Upper lobe of right lung (tissue), 1 donor: ENCODE results near the gene SLC30A2. TPM values are rescaled to one million over a fixed set of nuclear protein-coding genes. Genes with fewer than 3 reads are reported as not detected.

Source experiments
- ATAC-seq: fragments of 200-7000 bp; cut with Tn5 transposase; one replicate; pipeline ENCODE4 v1.9.1; 2020; ENCODE audit warnings: mild to moderate bottlenecking, moderate library complexity
- DNase-seq: peaks from one replicate; pipeline ENCODE4 v3.0.0-alpha.2; 2020
- H3K27ac ChIP-seq: fragments of 200-600 bp; one replicate; pipeline ENCODE4 v1.8.0; 2022
- H3K27me3 ChIP-seq: fragments of 200-600 bp; one replicate; pipeline ENCODE4 v1.8.0; 2022; ENCODE audit warnings: mild to moderate bottlenecking
- H3K36me3 ChIP-seq: fragments of 200-600 bp; one replicate; pipeline ENCODE4 v1.8.0; 2022
- H3K4me1 ChIP-seq: fragments of 200-600 bp; one replicate; pipeline ENCODE4 v1.8.0; 2022
- H3K4me3 ChIP-seq: fragments of 200-600 bp; one replicate; pipeline ENCODE4 v1.8.0; 2022; ENCODE audit warnings: mild to moderate bottlenecking
- H3K9me3 ChIP-seq: fragments of 200-600 bp; one replicate; pipeline ENCODE4 v1.8.0; 2022
- intact Hi-C: fragments of 100-400 bp; cut with DNase I; formaldehyde crosslinking; loops from one replicate; pipeline ENCODE4 v1.11.0; 2022
- total RNA-seq: library from RNA; stranded (reverse); fragmentation: NEBNext Ultra II Directional; extraction: Animal tissue kit (Norgen Biotek cat#: 25700); gene quantifications from one replicate; pipeline ENCODE4 v1.2.1, GENCODE V29; 2021
- TF ChIP-seq, protein P1 (sequence below): fragments of 200-600 bp; IDR thresholded peaks from one replicate; pipeline ENCODE4 v1.8.0; 2022; ENCODE audit warnings: antibody characterized with exemption
- donor health status: DM: no; HTN: yes; CAD: no; lungs with severe emphysema.

Gene SLC30A2
- total RNA-seq, 1 donor from 2014 or later, result not detected

DNA sequence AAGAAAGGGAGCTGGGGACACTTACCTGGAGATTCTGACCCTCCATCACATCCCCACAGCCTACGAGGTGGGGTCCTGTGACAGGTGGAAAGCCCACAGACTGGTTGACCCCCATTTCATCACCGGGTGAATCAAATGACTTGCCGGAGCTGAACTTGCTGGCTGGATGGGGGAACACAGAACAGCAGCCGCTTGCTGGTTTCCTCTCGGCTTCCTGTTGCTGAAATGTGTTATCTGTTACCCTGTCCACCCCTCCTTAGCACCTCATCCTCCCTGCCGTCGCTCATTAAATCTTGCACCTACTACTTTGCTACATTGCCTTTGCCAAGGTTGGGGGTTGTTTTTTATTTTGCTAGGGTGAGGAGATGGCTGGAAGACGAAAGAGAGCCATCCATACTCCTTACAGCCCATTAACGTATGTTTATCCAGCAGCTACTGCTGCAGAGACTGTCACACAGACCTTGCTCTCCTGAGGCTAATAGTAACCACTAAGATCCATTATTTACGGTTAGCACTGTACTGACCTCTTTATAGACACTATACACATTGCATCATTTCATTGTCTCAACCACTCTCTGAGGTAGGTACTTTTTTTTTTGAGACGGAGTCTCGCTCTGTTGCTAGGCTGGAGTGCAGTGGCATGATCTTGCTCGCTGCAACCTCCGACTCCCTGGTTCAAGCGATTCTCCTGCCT, 55.1 kb downstream of the SLC30A2 start:
- peak overlapping the region; percentile 30 for H3K27ac ChIP-seq

DNA sequence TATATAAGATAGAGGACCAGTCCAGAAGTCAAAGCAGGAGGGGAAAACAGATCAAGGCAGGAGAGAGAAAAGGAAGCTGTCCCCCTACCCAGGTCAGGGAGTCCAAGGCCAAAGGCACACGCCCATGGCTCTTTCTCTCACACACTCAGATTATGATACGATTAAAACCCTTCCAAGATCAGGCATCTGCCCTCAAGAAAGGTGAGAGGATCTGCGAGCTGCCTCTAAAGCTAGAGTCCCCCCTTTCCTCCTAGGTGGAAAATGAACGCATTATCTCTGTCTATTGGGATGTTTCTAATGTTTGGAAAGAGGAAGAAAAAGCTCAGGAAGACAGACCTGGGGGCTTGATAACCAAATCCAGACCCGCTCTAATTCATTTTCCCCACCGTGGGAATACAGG, 55.7 kb downstream of the SLC30A2 start:
- Histone ChIP-seq H3K9me3 (no peaks in the 10 kb centered on the region), H3K36me3 (peaks cover 25% of the 10 kb centered on the region), H3K4me3 (peak overlapping the region; percentile 25), H3K27ac (peak overlapping the region; percentile 30), H3K27me3 (no peaks in the 10 kb centered on the region), H3K4me1 (peaks cover 13% of the 10 kb centered on the region)
- DNase-seq (no peak), ATAC-seq (no peak)
- intact Hi-C loops, result no loop called here
- TF ChIP-seq, protein P1, sequence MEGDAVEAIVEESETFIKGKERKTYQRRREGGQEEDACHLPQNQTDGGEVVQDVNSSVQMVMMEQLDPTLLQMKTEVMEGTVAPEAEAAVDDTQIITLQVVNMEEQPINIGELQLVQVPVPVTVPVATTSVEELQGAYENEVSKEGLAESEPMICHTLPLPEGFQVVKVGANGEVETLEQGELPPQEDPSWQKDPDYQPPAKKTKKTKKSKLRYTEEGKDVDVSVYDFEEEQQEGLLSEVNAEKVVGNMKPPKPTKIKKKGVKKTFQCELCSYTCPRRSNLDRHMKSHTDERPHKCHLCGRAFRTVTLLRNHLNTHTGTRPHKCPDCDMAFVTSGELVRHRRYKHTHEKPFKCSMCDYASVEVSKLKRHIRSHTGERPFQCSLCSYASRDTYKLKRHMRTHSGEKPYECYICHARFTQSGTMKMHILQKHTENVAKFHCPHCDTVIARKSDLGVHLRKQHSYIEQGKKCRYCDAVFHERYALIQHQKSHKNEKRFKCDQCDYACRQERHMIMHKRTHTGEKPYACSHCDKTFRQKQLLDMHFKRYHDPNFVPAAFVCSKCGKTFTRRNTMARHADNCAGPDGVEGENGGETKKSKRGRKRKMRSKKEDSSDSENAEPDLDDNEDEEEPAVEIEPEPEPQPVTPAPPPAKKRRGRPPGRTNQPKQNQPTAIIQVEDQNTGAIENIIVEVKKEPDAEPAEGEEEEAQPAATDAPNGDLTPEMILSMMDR, result no peak

More for the DNA sequence above, 55.1 kb downstream of the SLC30A2 start:
- H3K4me3 ChIP-seq, result peak overlapping the region; percentile 25
- no peaks in the 10 kb centered on the region for H3K27me3 ChIP-seq
- DNase-seq, result no peak
- TF ChIP-seq, protein P1, result no peak
- no peaks in the 10 kb centered on the region for H3K9me3 ChIP-seq
- intact Hi-C loops, result no loop called here
- peaks cover 20% of the 10 kb centered on the region for H3K36me3 ChIP-seq
- H3K4me1 ChIP-seq, result peaks cover 13% of the 10 kb centered on the region
- peak; percentile 65 for ATAC-seq

DNA sequence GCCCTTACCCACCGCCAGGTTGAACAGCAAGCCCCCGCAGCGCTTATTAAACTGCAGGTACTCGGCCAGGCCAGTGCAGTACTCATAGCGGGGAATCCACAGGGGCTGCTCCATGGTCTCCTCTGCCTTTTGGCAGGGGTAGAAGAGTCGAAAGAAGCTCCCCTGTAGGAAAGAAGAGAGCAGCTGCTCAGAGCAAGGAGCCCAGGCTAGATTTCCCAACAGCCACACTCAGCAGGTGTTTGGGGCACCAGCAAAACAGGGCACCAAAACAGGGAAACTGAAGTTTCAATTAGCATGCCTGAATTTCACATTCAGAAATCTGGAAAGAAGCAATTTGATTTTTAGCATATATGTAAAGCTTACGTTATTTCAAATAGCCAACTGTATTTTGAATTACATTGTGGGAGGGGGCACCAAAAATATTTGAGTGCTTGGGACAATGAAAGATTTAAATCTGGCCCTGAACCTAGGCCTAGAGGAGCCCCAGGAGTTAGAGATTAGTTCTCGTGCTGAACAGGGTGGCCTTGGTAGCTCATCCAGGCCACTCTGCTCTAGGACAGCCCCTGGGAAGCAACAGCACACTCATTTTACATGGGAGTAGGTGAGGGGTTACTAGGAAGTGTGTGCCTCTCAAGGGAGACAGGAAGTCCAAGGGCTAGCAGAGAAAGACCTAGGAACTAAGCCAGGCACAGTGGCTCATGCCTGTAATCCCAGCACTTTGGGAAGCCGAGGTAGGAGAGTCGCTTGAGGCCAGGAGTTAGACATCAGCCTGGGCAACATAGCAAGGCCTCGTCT, 56.3 kb downstream of the SLC30A2 start:
- TF ChIP-seq, protein P1, result no peak

DNA sequence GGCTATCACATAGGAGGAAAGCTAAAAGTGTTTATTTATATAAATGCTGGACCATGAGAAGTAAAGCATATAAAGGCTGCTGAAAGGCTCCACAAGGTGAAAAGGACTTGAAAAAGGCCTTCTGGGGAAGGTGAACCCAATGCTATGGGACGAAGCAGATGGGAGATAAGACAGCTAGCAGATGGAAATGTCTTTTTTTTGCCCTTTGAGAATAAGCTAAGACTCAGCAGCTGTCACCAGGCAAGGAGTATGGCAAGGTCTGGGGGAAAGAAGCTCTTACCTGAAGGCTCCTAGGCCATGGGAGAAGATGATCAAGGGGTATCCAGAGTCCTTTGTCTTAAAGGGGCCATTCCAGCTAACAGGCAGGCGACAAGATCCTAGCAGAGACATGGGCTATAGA, 58.0 kb downstream of the SLC30A2 start:
- no peaks in the 10 kb centered on the region for H3K27me3 ChIP-seq

More for the DNA sequence above, 56.3 kb downstream of the SLC30A2 start:
- Histone ChIP-seq H3K4me3 (no peak overlapping the region), H3K27ac (no peak overlapping the region), H3K36me3 (peaks cover 28% of the 10 kb centered on the region), H3K9me3 (no peaks in the 10 kb centered on the region), H3K27me3 (no peaks in the 10 kb centered on the region), H3K4me1 (peaks cover 13% of the 10 kb centered on the region)
- ATAC-seq (peak; percentile 70), DNase-seq (no peak)
- intact Hi-C loops, result no loop called here

More for the DNA sequence above, 58.0 kb downstream of the SLC30A2 start:
- ATAC-seq, result no peak
- H3K36me3 ChIP-seq, result peaks cover 42% of the 10 kb centered on the region
- DNase-seq, result no peak
- TF ChIP-seq, protein P1, result no peak
- peaks cover 13% of the 10 kb centered on the region for H3K4me1 ChIP-seq
- H3K27ac ChIP-seq, result no peak overlapping the region
- no peak overlapping the region for H3K4me3 ChIP-seq
- no peaks in the 10 kb centered on the region for H3K9me3 ChIP-seq
- intact Hi-C loops, result no loop called here

Other genes starting within 250 kb of the SLC30A2 start
- 95.9 TPM for gene SELENON, start 245.9 kb downstream of the SLC30A2 start, total RNA-seq
- gene MTFR1L, start 226.2 kb downstream of the SLC30A2 start, total RNA-seq, result 46.0 TPM
- not detected for gene AUNIP, start 186.7 kb downstream of the SLC30A2 start, total RNA-seq
- gene PAQR7, start 170.4 kb downstream of the SLC30A2 start, total RNA-seq, result 10.8 TPM
- gene STMN1, start 139.7 kb downstream of the SLC30A2 start, total RNA-seq, result 42.5 TPM
- gene PAFAH2, start 48.1 kb downstream of the SLC30A2 start, total RNA-seq, result 22.6 TPM
- gene EXTL1, start 24.3 kb downstream of the SLC30A2 start, total RNA-seq, result 0.49 TPM
- gene TRIM63, start 21.5 kb upstream of the SLC30A2 start, total RNA-seq, result 0.46 TPM
- 11.4 TPM for gene PDIK1L, start 65.7 kb upstream of the SLC30A2 start, total RNA-seq
- gene FAM110D, start 113.0 kb upstream of the SLC30A2 start, total RNA-seq, result 6.9 TPM
- gene C1orf232, start 122.8 kb upstream of the SLC30A2 start, total RNA-seq, result not detected
- 22.6 TPM for gene ZNF593, start 123.8 kb upstream of the SLC30A2 start, total RNA-seq
- not detected for gene ZNF593OS, start 125.7 kb upstream of the SLC30A2 start, total RNA-seq
- gene CNKSR1, start 131.4 kb upstream of the SLC30A2 start, total RNA-seq, result 21.6 TPM
- gene CATSPER4, start 144.5 kb upstream of the SLC30A2 start, total RNA-seq, result not detected
- gene CEP85, start 188.1 kb upstream of the SLC30A2 start, total RNA-seq, result 10.3 TPM
- 169 TPM for gene SH3BGRL3, start 234.0 kb upstream of the SLC30A2 start, total RNA-seq